Activated naive CD8-positive, alpha-beta T cell treated with anti-CD3 and anti-CD28 coated beads for 36 hours (primary cell): ENCODE measurements around the gene TNFSF11. TPM values are rescaled to one million over a fixed set of nuclear protein-coding genes. Genes with fewer than 3 reads are reported as not detected.

Experiments used
- DNase-seq: peaks from one replicate; pipeline ENCODE4 v3.0.0; 2021
- H3K27ac Mint-ChIP-seq: one replicate; pipeline ENCODE4 v1.8.0; 2022; ENCODE audit warnings: mild to moderate bottlenecking, moderate library complexity, mixed read lengths
- H3K27me3 Mint-ChIP-seq: one replicate; pipeline ENCODE4 v1.8.0; 2022; ENCODE audit warnings: mild to moderate bottlenecking, mixed read lengths
- H3K36me3 Mint-ChIP-seq: one replicate; pipeline ENCODE4 v1.8.0; 2021; ENCODE audit warnings: mild to moderate bottlenecking, mixed read lengths
- H3K4me1 Mint-ChIP-seq: one replicate; pipeline ENCODE4 v1.8.0; 2021; ENCODE audit warnings: mixed read lengths
- H3K4me3 Mint-ChIP-seq: one replicate; pipeline ENCODE4 v1.8.0; 2022; ENCODE audit warnings: mild to moderate bottlenecking, moderate library complexity, mixed read lengths
- H3K9me3 Mint-ChIP-seq: one replicate; pipeline ENCODE4 v1.8.0; 2022; ENCODE audit warnings: mixed read lengths
- total RNA-seq, 2 experiments: library from RNA; stranded (reverse); gene quantifications; one replicate each; pipeline ENCODE4 v1.2.3, GENCODE V29; 2021

The TNFSF11 gene
- total RNA-seq, 2 experiments from 2014 or later: 6.4 to 7.5 TPM

- no peak overlapping the region for H3K27ac Mint-ChIP-seq
Measured at GRCh38 chr13:42649141-42649540, 75.2 kb downstream of the TNFSF11 start.

GRCh38 chr13:42649831-42650230, 75.9 kb downstream of the TNFSF11 start:
- Mint-ChIP-seq H3K4me1 (no peaks in the 10 kb centered on the region), H3K27me3 (peaks cover 53% of the 10 kb centered on the region)
- no peak for DNase-seq

More at GRCh38 chr13:42649141-42649540, 75.2 kb downstream of the TNFSF11 start:
- peaks cover 50% of the 10 kb centered on the region for H3K27me3 Mint-ChIP-seq
- no peaks in the 10 kb centered on the region for H3K36me3 Mint-ChIP-seq
- H3K4me1 Mint-ChIP-seq: no peaks in the 10 kb centered on the region
- H3K9me3 Mint-ChIP-seq: no peaks in the 10 kb centered on the region
- no peak overlapping the region for H3K4me3 Mint-ChIP-seq
- no peak for DNase-seq

GRCh38 chr13:42650506-42650905, 76.6 kb downstream of the TNFSF11 start:
- no peaks in the 10 kb centered on the region for H3K4me1 Mint-ChIP-seq
- H3K27me3 Mint-ChIP-seq: peaks cover 60% of the 10 kb centered on the region
- DNase-seq: no peak
- no peaks in the 10 kb centered on the region for H3K9me3 Mint-ChIP-seq
- no peaks in the 10 kb centered on the region for H3K36me3 Mint-ChIP-seq
- H3K4me3 Mint-ChIP-seq: no peak overlapping the region
- no peak overlapping the region for H3K27ac Mint-ChIP-seq

More at GRCh38 chr13:42649831-42650230, 75.9 kb downstream of the TNFSF11 start:
- H3K36me3 Mint-ChIP-seq: no peaks in the 10 kb centered on the region
- H3K27ac Mint-ChIP-seq: no peak overlapping the region
- H3K4me3 Mint-ChIP-seq: no peak overlapping the region
- H3K9me3 Mint-ChIP-seq: no peaks in the 10 kb centered on the region

GRCh38 chr13:42651936-42652641, 78.1 kb downstream of the TNFSF11 start:
- H3K27me3 Mint-ChIP-seq: peaks cover 65% of the 10 kb centered on the region
- H3K9me3 Mint-ChIP-seq: no peaks in the 10 kb centered on the region
- no peak for DNase-seq
- H3K36me3 Mint-ChIP-seq: no peaks in the 10 kb centered on the region
- no peak overlapping the region for H3K4me3 Mint-ChIP-seq
- H3K4me1 Mint-ChIP-seq: no peaks in the 10 kb centered on the region
- H3K27ac Mint-ChIP-seq: no peak overlapping the region

- Mint-ChIP-seq H3K4me1 (no peaks in the 10 kb centered on the region), H3K4me3 (no peak overlapping the region), H3K27ac (no peak overlapping the region), H3K9me3 (no peaks in the 10 kb centered on the region), H3K36me3 (no peaks in the 10 kb centered on the region), H3K27me3 (peaks cover 69% of the 10 kb centered on the region)
- no peak for DNase-seq
Measured at GRCh38 chr13:42652642-42653415, 78.9 kb downstream of the TNFSF11 start.

GRCh38 chr13:42653679-42654078, 79.7 kb downstream of the TNFSF11 start:
- Mint-ChIP-seq H3K27ac (no peak overlapping the region), H3K36me3 (no peaks in the 10 kb centered on the region), H3K27me3 (peaks cover 71% of the 10 kb centered on the region), H3K4me1 (no peaks in the 10 kb centered on the region), H3K4me3 (no peak overlapping the region), H3K9me3 (no peaks in the 10 kb centered on the region)
- no peak for DNase-seq

- H3K4me1 Mint-ChIP-seq: no peaks in the 10 kb centered on the region
- no peaks in the 10 kb centered on the region for H3K36me3 Mint-ChIP-seq
- DNase-seq: no peak
- H3K9me3 Mint-ChIP-seq: no peaks in the 10 kb centered on the region
- no peak overlapping the region for H3K4me3 Mint-ChIP-seq
- H3K27me3 Mint-ChIP-seq: peaks cover 65% of the 10 kb centered on the region
- H3K27ac Mint-ChIP-seq: no peak overlapping the region
Measured at GRCh38 chr13:42654212-42654611, 80.3 kb downstream of the TNFSF11 start.

- Mint-ChIP-seq H3K36me3 (no peaks in the 10 kb centered on the region), H3K27ac (no peak overlapping the region), H3K9me3 (no peaks in the 10 kb centered on the region), H3K4me1 (no peaks in the 10 kb centered on the region), H3K27me3 (peaks cover 64% of the 10 kb centered on the region), H3K4me3 (no peak overlapping the region)
- DNase-seq: no peak
Measured at GRCh38 chr13:42654722-42655121, 80.8 kb downstream of the TNFSF11 start.

- no peak overlapping the region for H3K27ac Mint-ChIP-seq
- H3K27me3 Mint-ChIP-seq: peaks cover 64% of the 10 kb centered on the region
- H3K9me3 Mint-ChIP-seq: no peaks in the 10 kb centered on the region
- no peaks in the 10 kb centered on the region for H3K36me3 Mint-ChIP-seq
- no peaks in the 10 kb centered on the region for H3K4me1 Mint-ChIP-seq
- DNase-seq: no peak
- no peak overlapping the region for H3K4me3 Mint-ChIP-seq
Measured at GRCh38 chr13:42656161-42656560, 82.2 kb downstream of the TNFSF11 start.

GRCh38 chr13:42656958-42657357, 83.0 kb downstream of the TNFSF11 start:
- Mint-ChIP-seq H3K9me3 (no peaks in the 10 kb centered on the region), H3K36me3 (no peaks in the 10 kb centered on the region), H3K4me1 (no peaks in the 10 kb centered on the region), H3K27me3 (peaks cover 61% of the 10 kb centered on the region), H3K4me3 (no peak overlapping the region), H3K27ac (no peak overlapping the region)
- no peak for DNase-seq

Other genes starting within 250 kb of the TNFSF11 start
- not detected for gene FAM216B, start 207.4 kb downstream of the TNFSF11 start, total RNA-seq